DOHH2 (cell line): ENCODE results near the gene AKR1B1.

Experiments used
- H3F3A ChIP-seq: fragments of 200-600 bp; sonication (generic), shearing (Covaris generic); 2 replicates; pipeline ENCODE4 v1.6.0; 2016; ENCODE audit warnings: antibody characterized with exemption, mild to moderate bottlenecking; ENCODE audit not compliant: control insufficient read depth, insufficient read depth
- H3K27ac ChIP-seq: fragments of 200-600 bp; sonication (generic); 2 replicates; pipeline ENCODE4 v1.5.1; 2014; ENCODE audit warnings: low read depth, mild to moderate bottlenecking, low read length, moderate library complexity
- H3K27me3 ChIP-seq: fragments of 200-600 bp; sonication (generic); 2 replicates; pipeline ENCODE4 v1.6.1; 2014; ENCODE audit warnings: mild to moderate bottlenecking, low read length, mixed read lengths; ENCODE audit not compliant: control insufficient read depth
- H3K36me3 ChIP-seq: fragments of 200-600 bp; sonication (generic); 2 replicates; pipeline ENCODE4 v1.6.1; 2014; ENCODE audit warnings: mild to moderate bottlenecking, low read length, moderate library complexity, mixed read lengths; ENCODE audit not compliant: control insufficient read depth
- H3K4me1 ChIP-seq: fragments of 200-600 bp; sonication (generic); 2 replicates; pipeline ENCODE4 v1.6.1; 2014; ENCODE audit warnings: mild to moderate bottlenecking, low read length, mixed read lengths; ENCODE audit not compliant: control insufficient read depth
- H3K4me2 ChIP-seq: fragments of 200-600 bp; sonication (generic); 2 replicates; pipeline ENCODE4 v1.6.0; 2014; ENCODE audit warnings: mild to moderate bottlenecking, low read length, moderate library complexity
- H3K4me3 ChIP-seq: fragments of 200-600 bp; sonication (generic); 2 replicates; pipeline ENCODE4 v1.5.1; 2014; ENCODE audit warnings: mild to moderate bottlenecking, low read length, mixed read lengths
- H3K79me2 ChIP-seq: fragments of 200-600 bp; sonication (generic); 2 replicates; pipeline ENCODE4 v1.6.1; 2014; ENCODE audit warnings: mild to moderate bottlenecking, low read length, mixed read lengths; ENCODE audit not compliant: control insufficient read depth
- H3K9me2 ChIP-seq: fragments of 200-600 bp; sonication (generic); replicated peaks from 2 replicates; pipeline ENCODE4 v1.6.1; 2014; ENCODE audit warnings: mild to moderate bottlenecking, low read length, mixed read lengths; ENCODE audit not compliant: control insufficient read depth
- H3K9me3 ChIP-seq: fragments of 200-600 bp; sonication (generic); 2 replicates; pipeline ENCODE4 v1.6.1; 2014; ENCODE audit warnings: antibody characterized with exemption, low read length, mixed read lengths; ENCODE audit not compliant: control insufficient read depth, insufficient read depth
- H4K20me1 ChIP-seq: fragments of 200-600 bp; sonication (generic); 2 replicates; pipeline ENCODE4 v1.6.0; 2014; ENCODE audit warnings: low read depth, mild to moderate bottlenecking, antibody characterized with exemption, low read length, moderate library complexity; ENCODE audit not compliant: control insufficient read depth, insufficient read depth
- EZH2phosphoT487 ChIP-seq: fragments of 200-600 bp; sonication (generic); IDR thresholded peaks from 2 replicates; pipeline ENCODE4 v1.6.1; 2017; ENCODE audit warnings: borderline replicate concordance, mild to moderate bottlenecking, antibody characterized with exemption, low read length, moderate library complexity, mixed read lengths
- TF ChIP-seq, protein P1 (sequence below): fragments of 200-600 bp; sonication (generic); IDR thresholded peaks from one replicate; pipeline ENCODE4 v1.5.1; 2014; ENCODE audit warnings: antibody characterized with exemption, mild to moderate bottlenecking, low read depth, low read length; ENCODE audit not compliant: poor library complexity, severe bottlenecking

AKR1B1 gene

GRCh38 chr7:134446446-134446845, 12.5 kb downstream of the AKR1B1 start:
- Histone ChIP-seq H3K79me2 (peaks cover 2% of the 10 kb centered on the region), H3F3A (no peaks in the 10 kb centered on the region), H3K4me3 (no peak overlapping the region), H3K27ac (no peak overlapping the region), H3K9me2 (no peaks in the 10 kb centered on the region), H3K9me3 (no peaks in the 10 kb centered on the region), H3K4me1 (no peaks in the 10 kb centered on the region), H3K27me3 (no peaks in the 10 kb centered on the region), H3K4me2 (no peak overlapping the region), H3K36me3 (peaks cover 96% of the 10 kb centered on the region), H4K20me1 (no peaks in the 10 kb centered on the region)
- TF ChIP-seq, protein P1, sequence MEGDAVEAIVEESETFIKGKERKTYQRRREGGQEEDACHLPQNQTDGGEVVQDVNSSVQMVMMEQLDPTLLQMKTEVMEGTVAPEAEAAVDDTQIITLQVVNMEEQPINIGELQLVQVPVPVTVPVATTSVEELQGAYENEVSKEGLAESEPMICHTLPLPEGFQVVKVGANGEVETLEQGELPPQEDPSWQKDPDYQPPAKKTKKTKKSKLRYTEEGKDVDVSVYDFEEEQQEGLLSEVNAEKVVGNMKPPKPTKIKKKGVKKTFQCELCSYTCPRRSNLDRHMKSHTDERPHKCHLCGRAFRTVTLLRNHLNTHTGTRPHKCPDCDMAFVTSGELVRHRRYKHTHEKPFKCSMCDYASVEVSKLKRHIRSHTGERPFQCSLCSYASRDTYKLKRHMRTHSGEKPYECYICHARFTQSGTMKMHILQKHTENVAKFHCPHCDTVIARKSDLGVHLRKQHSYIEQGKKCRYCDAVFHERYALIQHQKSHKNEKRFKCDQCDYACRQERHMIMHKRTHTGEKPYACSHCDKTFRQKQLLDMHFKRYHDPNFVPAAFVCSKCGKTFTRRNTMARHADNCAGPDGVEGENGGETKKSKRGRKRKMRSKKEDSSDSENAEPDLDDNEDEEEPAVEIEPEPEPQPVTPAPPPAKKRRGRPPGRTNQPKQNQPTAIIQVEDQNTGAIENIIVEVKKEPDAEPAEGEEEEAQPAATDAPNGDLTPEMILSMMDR = no peak

DNA sequence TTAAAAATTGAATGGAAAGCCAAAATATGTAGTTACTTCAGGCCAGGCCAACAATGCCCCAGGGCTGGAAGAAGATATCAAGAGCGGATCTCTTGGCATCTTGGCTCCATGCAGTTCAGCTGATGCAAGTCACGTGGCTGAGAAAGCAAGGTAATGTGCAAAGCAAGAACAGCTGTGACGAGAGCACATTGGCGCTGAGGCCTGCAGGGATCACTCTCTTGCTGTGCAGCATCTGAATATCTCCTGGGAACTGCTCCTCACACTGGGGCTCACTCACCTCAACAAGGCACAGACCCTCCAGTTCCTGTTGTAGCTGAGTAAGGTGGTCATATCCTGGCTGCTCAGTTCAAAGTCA, 14.0 kb downstream of the AKR1B1 start:
- TF ChIP-seq, protein P1 = no peak
- TF ChIP-seq EZH2phosphoT487 = no peak
- no peaks in the 10 kb centered on the region for H3K9me3 ChIP-seq
- H3F3A ChIP-seq = no peaks in the 10 kb centered on the region
- no peaks in the 10 kb centered on the region for H3K79me2 ChIP-seq
- no peak overlapping the region for H3K4me3 ChIP-seq
- H3K4me1 ChIP-seq = no peaks in the 10 kb centered on the region
- H3K4me2 ChIP-seq = no peak overlapping the region
- H3K36me3 ChIP-seq = peaks cover 95% of the 10 kb centered on the region
- no peaks in the 10 kb centered on the region for H3K27me3 ChIP-seq
- H3K27ac ChIP-seq = no peak overlapping the region
- H3K9me2 ChIP-seq = no peaks in the 10 kb centered on the region
- H4K20me1 ChIP-seq = no peaks in the 10 kb centered on the region

- Histone ChIP-seq H3K4me1 (no peaks in the 10 kb centered on the region), H3F3A (no peaks in the 10 kb centered on the region), H3K4me2 (no peak overlapping the region), H3K27ac (no peak overlapping the region), H3K27me3 (no peaks in the 10 kb centered on the region), H3K9me2 (no peaks in the 10 kb centered on the region), H3K4me3 (no peak overlapping the region), H3K36me3 (peaks cover 89% of the 10 kb centered on the region), H4K20me1 (no peaks in the 10 kb centered on the region), H3K9me3 (no peaks in the 10 kb centered on the region), H3K79me2 (no peaks in the 10 kb centered on the region)
- TF ChIP-seq, protein P1 = no peak
- no peak for TF ChIP-seq EZH2phosphoT487
Observed at GRCh38 chr7:134444198-134444960, 14.5 kb downstream of the AKR1B1 start.
